OCI-LY3 (cell line): ENCODE results near the gene TMOD2.

Experiments used
- H2AFZ ChIP-seq: fragments of 200-600, 300-600 bp; shearing (Covaris generic); 2 replicates; pipeline ENCODE4 v1.6.0; 2014; ENCODE audit warnings: antibody characterized with exemption, low read depth, low read length
- H3K27ac ChIP-seq: fragments of 200-600, 300-600 bp; sonication (generic); 2 replicates; pipeline ENCODE4 v1.5.1; 2014; ENCODE audit warnings: mild to moderate bottlenecking, low read length, moderate library complexity, mixed read lengths
- H3K27me3 ChIP-seq: fragments of 200-600, 300-600 bp; sonication (generic); 2 replicates; pipeline ENCODE4 v1.6.1; 2014; ENCODE audit warnings: low read depth, low read length, mixed read lengths
- H3K36me3 ChIP-seq: fragments of 200-600, 300-600 bp; sonication (generic); replicated peaks from 2 replicates; pipeline ENCODE3; 2014; ENCODE audit warnings: low read depth, low read length, mixed read lengths
- H3K4me1 ChIP-seq: fragments of 300-600, 200-600 bp; sonication (generic); 2 replicates; pipeline ENCODE4 v1.6.1; 2014; ENCODE audit warnings: low read length, mixed read lengths
- H3K4me2 ChIP-seq: fragments of 200-600, 300-600 bp; sonication (generic); 2 replicates; pipeline ENCODE4 v1.6.1; 2014; ENCODE audit warnings: low read length, mixed read lengths
- H3K4me3 ChIP-seq: fragments of 300-600, 200-600 bp; sonication (generic); 2 replicates; pipeline ENCODE4 v1.5.1; 2014; ENCODE audit warnings: antibody characterized with exemption, mild to moderate bottlenecking, low read length, moderate library complexity
- H3K79me2 ChIP-seq: fragments of 300-600, 200-600 bp; shearing (Covaris generic); 2 replicates; pipeline ENCODE4 v1.6.1; 2014; ENCODE audit warnings: mild to moderate bottlenecking, low read length, mixed read lengths
- H3K9ac ChIP-seq: fragments of 300-600, 200-600 bp; shearing (Covaris generic); 2 replicates; pipeline ENCODE4 v1.6.0; 2014; ENCODE audit warnings: mild to moderate bottlenecking, low read length, moderate library complexity
- H3K9me3 ChIP-seq: fragments of 200-600, 300-600 bp; shearing (Covaris generic); 2 replicates; pipeline ENCODE4 v1.6.1; 2014; ENCODE audit warnings: low read length, mixed read lengths; ENCODE audit not compliant: insufficient read depth
- H4K20me1 ChIP-seq: fragments of 200-600, 300-600 bp; sonication (generic); 2 replicates; pipeline ENCODE4 v1.6.1; 2016; ENCODE audit warnings: low read length, mixed read lengths; ENCODE audit not compliant: insufficient read depth
- CTCF ChIP-seq: fragments of 200-600, 300-600 bp; sonication (generic); IDR thresholded peaks from 2 replicates; pipeline ENCODE4 v1.5.1; 2014; ENCODE audit warnings: antibody characterized with exemption, low read length, low read depth
- EZH2phosphoT487 ChIP-seq: fragments of 200-600 bp; shearing (Covaris generic); IDR thresholded peaks from 2 replicates; pipeline ENCODE4 v1.6.1; 2018; ENCODE audit warnings: antibody characterized with exemption, mixed run types, low read depth

The TMOD2 gene

GRCh38 chr15:51758645-51759044 lies 7.2 kb downstream of the TMOD2 start:
- Histone ChIP-seq H3K79me2 (no peaks in the 10 kb centered on the region), H3K9ac (no peak overlapping the region), H3K4me3 (no peak overlapping the region), H3K27me3 (peaks cover 5% of the 10 kb centered on the region), H2AFZ (no peak overlapping the region), H3K27ac (no peak overlapping the region), H3K4me1 (peaks cover 8% of the 10 kb centered on the region), H3K4me2 (no peak overlapping the region), H4K20me1 (no peaks in the 10 kb centered on the region), H3K9me3 (no peaks in the 10 kb centered on the region), H3K36me3 (no peaks in the 10 kb centered on the region)
- TF ChIP-seq EZH2phosphoT487 (no peak), CTCF (no peak)

- no peaks in the 10 kb centered on the region for H3K36me3 ChIP-seq
- H3K27ac ChIP-seq: no peak overlapping the region
- no peaks in the 10 kb centered on the region for H3K9me3 ChIP-seq
- no peaks in the 10 kb centered on the region for H4K20me1 ChIP-seq
- H3K79me2 ChIP-seq: no peaks in the 10 kb centered on the region
- TF ChIP-seq CTCF (peak; percentile 29; the same call in 1 of the 2 replicates), EZH2phosphoT487 (no peak)
- H3K9ac ChIP-seq: no peak overlapping the region
- H3K4me3 ChIP-seq: no peak overlapping the region
- H3K27me3 ChIP-seq: no peaks in the 10 kb centered on the region
- H3K4me1 ChIP-seq: peaks cover 8% of the 10 kb centered on the region
- no peak overlapping the region for H2AFZ ChIP-seq
- no peak overlapping the region for H3K4me2 ChIP-seq
Measured at GRCh38 chr15:51759557-51760070, 8.2 kb downstream of the TMOD2 start.

- peaks cover 8% of the 10 kb centered on the region for H3K4me1 ChIP-seq
- H2AFZ ChIP-seq: no peak overlapping the region
- H3K9ac ChIP-seq: no peak overlapping the region
- H3K4me3 ChIP-seq: no peak overlapping the region
- no peak overlapping the region for H3K27ac ChIP-seq
- H3K36me3 ChIP-seq: no peaks in the 10 kb centered on the region
- H3K4me2 ChIP-seq: no peak overlapping the region
- no peaks in the 10 kb centered on the region for H4K20me1 ChIP-seq
- TF ChIP-seq CTCF (no peak), EZH2phosphoT487 (no peak)
- H3K9me3 ChIP-seq: no peaks in the 10 kb centered on the region
- H3K79me2 ChIP-seq: no peaks in the 10 kb centered on the region
- H3K27me3 ChIP-seq: no peaks in the 10 kb centered on the region
Measured at GRCh38 chr15:51760805-51761204, 9.4 kb downstream of the TMOD2 start.

- Histone ChIP-seq H3K9ac (no peak overlapping the region), H3K9me3 (no peaks in the 10 kb centered on the region), H3K27me3 (no peaks in the 10 kb centered on the region), H3K4me2 (no peak overlapping the region), H3K36me3 (no peaks in the 10 kb centered on the region), H3K4me1 (no peaks in the 10 kb centered on the region), H3K4me3 (no peak overlapping the region), H3K27ac (no peak overlapping the region), H3K79me2 (no peaks in the 10 kb centered on the region), H4K20me1 (no peaks in the 10 kb centered on the region), H2AFZ (no peak overlapping the region)
- no peak for TF ChIP-seq EZH2phosphoT487
- no peak for TF ChIP-seq CTCF
Measured at GRCh38 chr15:51765751-51766150, 14.4 kb downstream of the TMOD2 start.
